Measurements from ENCODE around the gene SGPP2. TPM values are rescaled to one million over a fixed set of nuclear protein-coding genes. Genes with fewer than 3 reads are reported as not detected.

The SGPP2 gene
- polyA plus RNA-seq, 1 donor = 6.6 TPM

DNA sequence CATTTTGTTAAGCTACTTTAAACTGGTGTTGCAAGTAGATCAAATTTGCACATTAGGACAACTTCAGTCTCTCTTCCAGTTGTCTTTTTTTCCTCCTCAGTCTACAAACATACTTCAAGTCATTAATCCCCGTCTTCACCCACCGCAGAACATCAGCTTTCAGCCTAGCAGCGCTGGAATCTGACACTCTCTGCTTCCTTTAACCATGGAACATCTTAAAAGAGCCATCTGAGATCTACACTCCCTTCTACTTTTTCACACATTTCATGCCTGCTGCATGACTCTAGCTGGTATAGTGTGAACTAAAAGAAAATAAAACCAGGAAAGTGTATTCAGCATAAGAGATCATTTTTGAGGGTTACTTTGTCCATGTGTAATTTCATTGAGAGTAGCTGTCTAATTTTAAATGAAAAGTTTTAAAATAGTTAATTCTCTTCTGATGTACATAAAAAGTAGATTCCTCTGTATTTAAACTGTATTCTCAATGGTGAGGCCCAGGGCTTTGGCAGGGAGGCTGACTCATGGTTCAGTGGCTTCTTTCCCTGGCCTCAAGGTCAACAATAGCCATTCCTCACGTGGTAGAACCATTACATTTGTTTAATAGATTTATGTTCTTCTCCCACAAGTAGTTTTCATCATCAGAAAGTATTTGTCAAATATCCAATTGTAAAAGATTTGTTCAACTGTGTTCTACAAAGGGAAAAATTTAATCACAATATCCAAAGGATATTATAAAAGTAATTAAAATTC, 16.5 kb downstream of the SGPP2 start:
- peak in 1 of 2 donors; percentile 37 for DNase-seq
- H3K4me1 ChIP-seq (ENCODE audit: control insufficient read depth, insufficient read depth, low read length) = no peaks in the 10 kb centered on the region
- no peak overlapping the region for H3K27ac ChIP-seq (ENCODE audit: low read length)
- no CpG with 5 or more reads among the region's 4 CpGs for WGBS (ENCODE audit: insufficient coverage, low lambda C conversion rate)
- H3K4me3 ChIP-seq (ENCODE audit: low read length) = no peak overlapping the region
- no peaks in the 10 kb centered on the region for H3K27me3 ChIP-seq (ENCODE audit: control insufficient read depth, insufficient read depth, low read length)
- H3K9me3 ChIP-seq (ENCODE audit: control insufficient read depth, low read depth, low read length) = no peaks in the 10 kb centered on the region
- no peaks in the 10 kb centered on the region for H3K36me3 ChIP-seq (ENCODE audit: control insufficient read depth, insufficient read depth, low read length)

DNA sequence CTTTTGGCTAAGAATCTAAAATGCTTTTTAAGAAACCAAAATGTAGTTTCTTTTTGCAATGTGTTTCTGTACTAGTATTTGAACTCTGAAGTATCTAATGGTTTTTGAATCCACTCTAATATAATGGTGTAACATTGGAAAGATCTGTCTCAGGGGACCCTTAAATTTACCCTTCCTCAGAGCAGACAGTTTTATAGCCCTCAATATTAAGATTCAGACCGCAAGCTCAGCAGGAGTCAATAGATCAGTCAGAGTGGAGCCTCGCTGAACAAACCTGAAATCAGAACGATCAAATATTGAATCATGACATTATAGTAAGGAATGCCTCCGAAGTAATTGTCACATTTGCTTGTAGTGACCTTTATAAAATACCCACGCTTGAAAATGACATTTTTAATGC, 18.3 kb downstream of the SGPP2 start:
- no peaks in the 10 kb centered on the region for H3K4me1 ChIP-seq (ENCODE audit: control insufficient read depth, insufficient read depth, low read length)
- WGBS (ENCODE audit: insufficient coverage, low lambda C conversion rate) = 28% methylated on average over 2 of the region's 5 CpGs
- no peaks in the 10 kb centered on the region for H3K9me3 ChIP-seq (ENCODE audit: control insufficient read depth, low read depth, low read length)
- no peak overlapping the region for H3K27ac ChIP-seq (ENCODE audit: low read length)
- no peaks in the 10 kb centered on the region for H3K36me3 ChIP-seq (ENCODE audit: control insufficient read depth, insufficient read depth, low read length)
- H3K4me3 ChIP-seq (ENCODE audit: low read length) = no peak overlapping the region
- no peak for DNase-seq
- H3K27me3 ChIP-seq (ENCODE audit: control insufficient read depth, insufficient read depth, low read length) = no peaks in the 10 kb centered on the region

DNA sequence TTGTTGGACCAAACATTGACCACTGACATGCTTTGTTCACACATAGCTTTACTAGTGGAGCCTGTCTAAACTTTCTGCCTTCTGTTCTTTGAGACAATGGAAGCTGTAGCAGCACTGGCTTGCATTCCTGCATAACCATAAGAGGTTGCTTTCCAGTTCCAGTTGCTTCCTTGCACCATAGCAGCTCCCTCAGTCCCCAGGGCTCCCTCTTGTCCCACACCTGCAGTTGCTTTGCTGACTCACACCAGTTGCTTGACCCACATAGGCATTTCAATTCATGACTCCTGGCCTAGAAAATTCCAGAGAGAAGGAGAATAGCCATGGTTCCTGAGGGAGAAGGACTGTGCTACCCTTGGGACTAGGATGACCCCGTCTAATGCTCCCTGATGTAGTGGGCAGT, 20.9 kb downstream of the SGPP2 start:
- Histone ChIP-seq H3K27me3 (ENCODE audit: control insufficient read depth, insufficient read depth, low read length) (no peaks in the 10 kb centered on the region), H3K9me3 (ENCODE audit: control insufficient read depth, low read depth, low read length) (no peaks in the 10 kb centered on the region), H3K27ac (ENCODE audit: low read length) (no peak overlapping the region), H3K4me1 (ENCODE audit: control insufficient read depth, insufficient read depth, low read length) (no peaks in the 10 kb centered on the region), H3K4me3 (ENCODE audit: low read length) (no peak overlapping the region), H3K36me3 (ENCODE audit: control insufficient read depth, insufficient read depth, low read length) (no peaks in the 10 kb centered on the region)
- no peak for DNase-seq
- WGBS (ENCODE audit: insufficient coverage, low lambda C conversion rate) = no CpG with 5 or more reads among the region's 1 CpG

DNA sequence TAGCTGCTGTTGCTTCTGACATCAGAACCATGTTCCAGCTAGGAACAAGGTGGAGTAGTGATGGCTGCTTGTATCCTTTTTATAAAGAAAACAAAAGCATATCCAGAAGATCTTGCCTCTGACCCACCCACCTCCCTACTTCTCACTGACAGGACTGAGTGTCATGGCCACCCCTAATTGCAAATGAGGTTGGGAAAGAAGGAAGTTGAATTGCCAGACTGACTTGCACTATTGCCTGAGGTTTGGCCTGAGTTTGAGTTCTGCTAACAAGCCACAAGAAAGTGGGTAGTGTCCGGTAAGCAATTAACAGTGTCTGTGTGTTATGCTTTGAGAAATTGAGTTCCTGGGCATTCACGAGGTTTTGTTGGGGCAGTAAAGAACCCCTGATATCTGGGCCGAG, 22.8 kb downstream of the SGPP2 start:
- Histone ChIP-seq H3K9me3 (ENCODE audit: control insufficient read depth, low read depth, low read length) (no peaks in the 10 kb centered on the region), H3K27me3 (ENCODE audit: control insufficient read depth, insufficient read depth, low read length) (no peaks in the 10 kb centered on the region)

DNA sequence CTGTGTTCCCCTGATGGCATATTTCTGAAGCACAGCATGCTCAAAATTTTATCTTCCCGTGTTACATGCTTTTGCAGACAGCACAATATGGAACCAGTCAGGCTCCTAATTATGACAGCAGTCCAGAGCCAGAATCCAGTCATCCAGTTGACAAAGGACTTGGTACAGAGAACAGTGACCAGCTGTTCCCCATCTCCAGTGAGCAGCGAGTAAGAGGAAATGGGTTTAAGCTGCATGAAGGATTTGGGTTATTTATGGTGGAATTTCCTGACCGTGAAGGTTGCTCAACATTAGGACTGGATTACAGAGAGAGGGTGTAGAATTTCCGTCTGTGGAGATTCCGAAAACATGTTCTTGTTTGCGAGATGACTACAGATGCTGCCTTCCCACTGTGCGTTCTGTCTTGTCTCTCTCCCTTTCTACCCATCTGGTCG, 24.4 kb downstream of the SGPP2 start:
- Histone ChIP-seq H3K36me3 (ENCODE audit: control insufficient read depth, insufficient read depth, low read length) (no peaks in the 10 kb centered on the region), H3K27ac (ENCODE audit: low read length) (no peak overlapping the region)

More for the DNA sequence above, 22.8 kb downstream of the SGPP2 start:
- Histone ChIP-seq H3K36me3 (ENCODE audit: control insufficient read depth, insufficient read depth, low read length) (no peaks in the 10 kb centered on the region), H3K27ac (ENCODE audit: low read length) (no peak overlapping the region), H3K4me1 (ENCODE audit: control insufficient read depth, insufficient read depth, low read length) (no peaks in the 10 kb centered on the region), H3K4me3 (ENCODE audit: low read length) (no peak overlapping the region)
- no peak for DNase-seq
- 100% methylated on average over 1 of the region's 3 CpGs for WGBS (ENCODE audit: insufficient coverage, low lambda C conversion rate)

DNA sequence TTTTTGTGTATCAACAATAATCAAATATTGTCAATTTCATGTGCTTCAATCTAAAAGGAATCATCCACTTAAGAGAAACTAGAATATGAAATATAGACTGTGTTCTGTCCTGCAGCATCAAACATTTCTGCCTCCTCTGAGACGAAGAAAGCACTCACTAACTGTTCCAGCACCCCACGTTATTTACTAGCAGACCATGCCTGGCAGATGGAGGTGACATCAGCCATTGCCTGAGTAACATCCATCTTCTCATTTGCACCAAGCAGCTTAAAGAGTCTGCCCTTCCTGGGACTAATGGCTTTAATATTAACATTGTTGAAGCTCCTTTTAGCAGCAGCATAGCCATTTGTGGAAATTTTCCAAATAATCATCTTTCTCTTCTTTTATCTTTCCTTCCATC, 25.7 kb downstream of the SGPP2 start:
- H3K9me3 ChIP-seq (ENCODE audit: control insufficient read depth, low read depth, low read length) = no peaks in the 10 kb centered on the region
- no peaks in the 10 kb centered on the region for H3K36me3 ChIP-seq (ENCODE audit: control insufficient read depth, insufficient read depth, low read length)
- H3K4me3 ChIP-seq (ENCODE audit: low read length) = no peak overlapping the region
- no CpG with 5 or more reads among the region's 2 CpGs for WGBS (ENCODE audit: insufficient coverage, low lambda C conversion rate)
- no peaks in the 10 kb centered on the region for H3K27me3 ChIP-seq (ENCODE audit: control insufficient read depth, insufficient read depth, low read length)
- no peaks in the 10 kb centered on the region for H3K4me1 ChIP-seq (ENCODE audit: control insufficient read depth, insufficient read depth, low read length)
- DNase-seq = no peak
- no peak overlapping the region for H3K27ac ChIP-seq (ENCODE audit: low read length)

More for the DNA sequence above, 24.4 kb downstream of the SGPP2 start:
- Histone ChIP-seq H3K4me3 (ENCODE audit: low read length) (no peak overlapping the region), H3K27me3 (ENCODE audit: control insufficient read depth, insufficient read depth, low read length) (no peaks in the 10 kb centered on the region), H3K4me1 (ENCODE audit: control insufficient read depth, insufficient read depth, low read length) (no peaks in the 10 kb centered on the region), H3K9me3 (ENCODE audit: control insufficient read depth, low read depth, low read length) (no peaks in the 10 kb centered on the region)
- DNase-seq = peak in 1 of 2 donors; percentile 38
- whole genome bisulfite sequencing (ENCODE audit: insufficient coverage, low lambda C conversion rate) = no CpG with 5 or more reads among the region's 8 CpGs

DNA sequence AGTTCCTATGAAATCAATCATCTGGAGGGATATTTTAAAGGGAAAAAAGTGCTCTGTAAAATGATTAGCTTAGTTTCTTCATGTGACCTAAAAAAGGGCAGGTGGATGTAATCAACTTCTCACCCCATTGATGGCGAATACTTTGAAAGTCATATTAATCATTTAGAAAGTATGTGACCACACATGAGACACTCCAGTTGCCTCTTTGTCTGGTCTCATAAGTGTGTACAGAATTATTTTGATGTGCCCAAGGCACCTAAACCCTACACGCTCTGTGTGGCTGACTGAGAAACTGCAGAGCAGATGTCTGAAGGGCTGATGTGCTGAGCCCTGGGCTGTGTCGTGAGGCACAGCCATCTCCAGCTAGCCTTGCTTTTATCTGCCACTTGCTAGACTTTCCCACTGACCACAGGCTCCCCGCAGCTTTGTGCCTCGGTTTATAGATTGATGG, 26.9 kb downstream of the SGPP2 start:
- Histone ChIP-seq H3K4me3 (ENCODE audit: low read length) (no peak overlapping the region), H3K9me3 (ENCODE audit: control insufficient read depth, low read depth, low read length) (no peaks in the 10 kb centered on the region), H3K4me1 (ENCODE audit: control insufficient read depth, insufficient read depth, low read length) (no peaks in the 10 kb centered on the region), H3K27me3 (ENCODE audit: control insufficient read depth, insufficient read depth, low read length) (no peaks in the 10 kb centered on the region), H3K27ac (ENCODE audit: low read length) (no peak overlapping the region), H3K36me3 (ENCODE audit: control insufficient read depth, insufficient read depth, low read length) (no peaks in the 10 kb centered on the region)
- no CpG with 5 or more reads among the region's 5 CpGs for WGBS (ENCODE audit: insufficient coverage, low lambda C conversion rate)
- DNase-seq = no peak

DNA sequence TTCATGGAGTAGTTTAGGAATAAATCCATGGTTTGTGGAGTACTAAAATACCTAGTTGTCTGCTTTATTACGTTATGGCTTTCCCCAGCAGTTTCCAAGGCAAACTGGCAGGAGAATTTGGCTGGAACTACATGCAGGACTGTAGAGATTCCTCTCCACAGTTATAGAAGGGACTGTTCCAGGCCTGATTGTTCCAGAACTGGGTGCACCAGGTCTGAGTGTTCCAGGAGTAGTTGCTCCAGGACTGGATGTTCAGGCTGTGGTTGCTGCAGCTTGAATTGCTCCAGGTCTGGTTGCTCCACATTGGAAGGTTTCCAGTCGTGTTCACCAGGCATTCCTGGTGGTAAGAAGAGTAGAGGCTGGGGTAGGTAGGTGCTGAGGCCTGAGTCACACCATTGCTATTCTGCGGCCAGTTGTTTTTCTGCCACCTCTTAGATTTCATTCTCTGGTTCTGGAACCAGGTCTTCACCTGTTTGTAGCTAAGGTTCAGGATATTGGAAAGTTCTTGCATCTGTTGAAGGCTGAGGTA, 28.1 kb downstream of the SGPP2 start:
- H3K4me3 ChIP-seq (ENCODE audit: low read length) = no peak overlapping the region
- H3K36me3 ChIP-seq (ENCODE audit: control insufficient read depth, insufficient read depth, low read length) = no peaks in the 10 kb centered on the region
- DNase-seq = no peak
- no peaks in the 10 kb centered on the region for H3K27me3 ChIP-seq (ENCODE audit: control insufficient read depth, insufficient read depth, low read length)
- H3K9me3 ChIP-seq (ENCODE audit: control insufficient read depth, low read depth, low read length) = no peaks in the 10 kb centered on the region
- no CpG with 5 or more reads among the region's 3 CpGs for WGBS (ENCODE audit: insufficient coverage, low lambda C conversion rate)
- H3K4me1 ChIP-seq (ENCODE audit: control insufficient read depth, insufficient read depth, low read length) = no peaks in the 10 kb centered on the region
- no peak overlapping the region for H3K27ac ChIP-seq (ENCODE audit: low read length)

DNA sequence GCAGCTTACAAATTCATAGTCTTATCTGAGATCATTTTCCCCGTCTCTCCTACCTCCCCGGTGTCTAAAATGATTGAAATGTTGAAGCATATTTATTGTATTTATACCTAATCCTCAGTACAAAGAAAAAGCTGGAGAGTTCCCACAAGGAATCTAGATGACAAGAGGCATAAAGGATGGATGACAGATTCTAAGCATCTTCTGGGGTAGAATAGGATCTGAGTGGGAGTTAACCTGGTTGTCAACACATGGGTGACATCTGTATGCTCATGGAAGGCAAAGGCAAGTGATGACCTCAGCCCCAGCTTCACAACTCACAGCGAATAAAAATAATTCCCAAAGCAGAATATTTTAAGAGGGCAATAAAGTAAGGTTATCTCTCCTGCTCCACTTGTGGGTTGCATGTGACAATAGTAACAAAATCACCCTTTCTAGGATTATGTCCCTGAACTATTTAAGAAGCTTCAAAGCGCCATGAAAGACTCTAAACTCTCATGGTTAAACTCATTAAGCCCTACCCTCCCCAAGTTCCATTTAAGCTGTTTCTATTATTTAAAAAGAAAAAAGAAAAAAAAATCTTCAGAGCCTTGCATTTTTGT, 32.2 kb downstream of the SGPP2 start:
- WGBS (ENCODE audit: insufficient coverage, low lambda C conversion rate) = 89% methylated on average over 1 of the region's 4 CpGs
- no peaks in the 10 kb centered on the region for H3K4me1 ChIP-seq (ENCODE audit: control insufficient read depth, insufficient read depth, low read length)
- H3K9me3 ChIP-seq (ENCODE audit: control insufficient read depth, low read depth, low read length) = no peaks in the 10 kb centered on the region
- H3K4me3 ChIP-seq (ENCODE audit: low read length) = no peak overlapping the region
- H3K36me3 ChIP-seq (ENCODE audit: control insufficient read depth, insufficient read depth, low read length) = no peaks in the 10 kb centered on the region
- no peaks in the 10 kb centered on the region for H3K27me3 ChIP-seq (ENCODE audit: control insufficient read depth, insufficient read depth, low read length)
- no peak for DNase-seq
- H3K27ac ChIP-seq (ENCODE audit: low read length) = no peak overlapping the region

DNA sequence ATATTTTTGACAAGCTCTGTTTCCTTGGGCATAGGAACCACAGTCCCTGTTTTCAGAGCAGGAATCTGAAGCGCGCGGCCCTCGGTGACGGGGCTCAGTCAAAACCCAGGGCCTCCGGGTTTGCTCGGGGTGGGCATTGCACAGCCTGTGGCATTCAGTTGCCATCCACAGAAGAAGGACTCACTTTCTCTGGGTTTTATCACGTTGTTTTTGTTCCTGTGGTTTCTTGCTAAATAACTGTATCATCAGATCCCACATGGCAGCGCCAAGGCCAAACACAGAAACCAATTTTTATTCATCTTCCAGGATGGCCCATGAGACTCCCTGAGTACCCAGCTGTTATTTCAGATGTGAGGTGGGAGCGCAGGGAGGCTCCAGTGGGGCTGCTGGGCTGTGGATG, 35.6 kb downstream of the SGPP2 start:
- H3K36me3 ChIP-seq (ENCODE audit: control insufficient read depth, insufficient read depth, low read length) = no peaks in the 10 kb centered on the region
- no peaks in the 10 kb centered on the region for H3K27me3 ChIP-seq (ENCODE audit: control insufficient read depth, insufficient read depth, low read length)
- no peak for DNase-seq
- no peaks in the 10 kb centered on the region for H3K4me1 ChIP-seq (ENCODE audit: control insufficient read depth, insufficient read depth, low read length)
- no peak overlapping the region for H3K4me3 ChIP-seq (ENCODE audit: low read length)
- H3K27ac ChIP-seq (ENCODE audit: low read length) = no peak overlapping the region
- 60% methylated on average over 1 of the region's 10 CpGs for WGBS (ENCODE audit: insufficient coverage, low lambda C conversion rate)
- H3K9me3 ChIP-seq (ENCODE audit: control insufficient read depth, low read depth, low read length) = no peaks in the 10 kb centered on the region
